NB4 (cell line): ENCODE data around the gene NGFR.

Experiments
- MYC ChIP-seq: IDR thresholded peaks from 2 replicates; pipeline ENCODE4 v1.6.1; 2011; ENCODE audit warnings: low read depth, low read length
- POLR2A ChIP-seq: IDR thresholded peaks from 2 replicates; pipeline ENCODE4 v1.6.1; 2011; ENCODE audit warnings: mild to moderate bottlenecking; ENCODE audit not compliant: insufficient read length; ENCODE audit errors: extremely low read depth
- TF ChIP-seq, protein P1 (sequence below): IDR thresholded peaks from one replicate; pipeline ENCODE4 v1.5.1; 2012; ENCODE audit warnings: low read depth, low read length
- TF ChIP-seq, protein P2 (sequence below): IDR thresholded peaks from 2 replicates; pipeline ENCODE4 v1.6.1; 2011; ENCODE audit warnings: low read depth, low read length

DNA sequence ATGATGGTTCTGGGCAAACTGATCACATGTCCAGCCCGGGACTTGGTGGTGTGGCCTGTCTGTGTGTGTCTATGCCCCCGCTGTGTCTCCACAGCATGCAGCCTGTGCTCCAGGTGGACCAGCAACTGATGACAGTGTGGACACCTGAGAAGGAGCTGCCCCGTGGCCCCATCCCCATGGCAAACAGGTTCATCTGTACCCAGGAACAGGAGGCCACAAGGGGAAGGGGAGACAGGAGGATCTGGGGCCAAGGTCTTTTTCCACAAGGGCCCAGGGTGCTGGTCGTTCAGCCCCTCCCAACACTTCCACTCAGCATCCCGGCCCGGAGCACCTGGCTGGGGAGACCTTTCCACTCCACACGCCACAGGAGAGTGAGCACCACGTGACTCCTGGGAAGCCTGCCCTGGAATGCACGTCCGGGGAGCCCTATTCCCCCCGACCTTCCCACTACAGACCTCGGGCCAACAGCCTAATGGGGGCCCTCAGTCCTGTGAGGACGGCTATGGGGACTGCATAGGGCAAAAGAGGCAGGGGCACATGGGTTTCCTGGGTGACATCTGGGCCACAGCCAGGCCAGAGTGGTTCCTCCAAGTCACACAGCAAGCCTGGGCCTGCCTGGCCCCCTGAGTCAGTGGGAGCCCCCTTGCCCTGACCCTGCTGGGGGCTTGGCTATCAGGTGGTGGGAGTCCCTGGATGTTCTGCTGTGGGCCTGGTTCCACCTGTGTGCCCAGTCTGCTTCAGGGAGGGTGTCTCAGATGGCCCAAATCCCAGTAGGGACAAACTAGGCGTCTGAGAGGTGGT, 59.8 kb downstream of the NGFR start:
- TF ChIP-seq POLR2A (no peak), MYC (no peak)
- TF ChIP-seq, protein P1, sequence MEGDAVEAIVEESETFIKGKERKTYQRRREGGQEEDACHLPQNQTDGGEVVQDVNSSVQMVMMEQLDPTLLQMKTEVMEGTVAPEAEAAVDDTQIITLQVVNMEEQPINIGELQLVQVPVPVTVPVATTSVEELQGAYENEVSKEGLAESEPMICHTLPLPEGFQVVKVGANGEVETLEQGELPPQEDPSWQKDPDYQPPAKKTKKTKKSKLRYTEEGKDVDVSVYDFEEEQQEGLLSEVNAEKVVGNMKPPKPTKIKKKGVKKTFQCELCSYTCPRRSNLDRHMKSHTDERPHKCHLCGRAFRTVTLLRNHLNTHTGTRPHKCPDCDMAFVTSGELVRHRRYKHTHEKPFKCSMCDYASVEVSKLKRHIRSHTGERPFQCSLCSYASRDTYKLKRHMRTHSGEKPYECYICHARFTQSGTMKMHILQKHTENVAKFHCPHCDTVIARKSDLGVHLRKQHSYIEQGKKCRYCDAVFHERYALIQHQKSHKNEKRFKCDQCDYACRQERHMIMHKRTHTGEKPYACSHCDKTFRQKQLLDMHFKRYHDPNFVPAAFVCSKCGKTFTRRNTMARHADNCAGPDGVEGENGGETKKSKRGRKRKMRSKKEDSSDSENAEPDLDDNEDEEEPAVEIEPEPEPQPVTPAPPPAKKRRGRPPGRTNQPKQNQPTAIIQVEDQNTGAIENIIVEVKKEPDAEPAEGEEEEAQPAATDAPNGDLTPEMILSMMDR: no peak
- TF ChIP-seq, protein P2, sequence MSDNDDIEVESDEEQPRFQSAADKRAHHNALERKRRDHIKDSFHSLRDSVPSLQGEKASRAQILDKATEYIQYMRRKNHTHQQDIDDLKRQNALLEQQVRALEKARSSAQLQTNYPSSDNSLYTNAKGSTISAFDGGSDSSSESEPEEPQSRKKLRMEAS: no peak
